Measurements from ENCODE around the gene TDRD1.

TDRD1 gene

GRCh38 chr10:114265392-114266053 is 86.4 kb downstream of the TDRD1 start:
- Histone ChIP-seq H3K79me2 (ENCODE audit: insufficient read depth, low read depth) (no peaks in the 10 kb centered on the region), H3K4me1 (ENCODE audit: low read depth, poor library complexity, severe bottlenecking) (peaks cover 14% of the 10 kb centered on the region), H4K20me1 (ENCODE audit: insufficient read depth) (no peaks in the 10 kb centered on the region), H2AFZ (ENCODE audit: low read depth) (no peak overlapping the region), H3K36me3 (ENCODE audit: insufficient read depth) (no peaks in the 10 kb centered on the region), H3K27ac (no peak overlapping the region), H3K27me3 (ENCODE audit: insufficient read depth, low read depth) (no peaks in the 10 kb centered on the region), H3K4me3 (IDR thresholded peaks at IDR 0.05; ENCODE audit: insufficient read depth, low read depth, low read length) (no peak overlapping the region), H3K9ac (no peak overlapping the region), H3K4me2 (no peak overlapping the region)
- TF ChIP-seq, protein P1, sequence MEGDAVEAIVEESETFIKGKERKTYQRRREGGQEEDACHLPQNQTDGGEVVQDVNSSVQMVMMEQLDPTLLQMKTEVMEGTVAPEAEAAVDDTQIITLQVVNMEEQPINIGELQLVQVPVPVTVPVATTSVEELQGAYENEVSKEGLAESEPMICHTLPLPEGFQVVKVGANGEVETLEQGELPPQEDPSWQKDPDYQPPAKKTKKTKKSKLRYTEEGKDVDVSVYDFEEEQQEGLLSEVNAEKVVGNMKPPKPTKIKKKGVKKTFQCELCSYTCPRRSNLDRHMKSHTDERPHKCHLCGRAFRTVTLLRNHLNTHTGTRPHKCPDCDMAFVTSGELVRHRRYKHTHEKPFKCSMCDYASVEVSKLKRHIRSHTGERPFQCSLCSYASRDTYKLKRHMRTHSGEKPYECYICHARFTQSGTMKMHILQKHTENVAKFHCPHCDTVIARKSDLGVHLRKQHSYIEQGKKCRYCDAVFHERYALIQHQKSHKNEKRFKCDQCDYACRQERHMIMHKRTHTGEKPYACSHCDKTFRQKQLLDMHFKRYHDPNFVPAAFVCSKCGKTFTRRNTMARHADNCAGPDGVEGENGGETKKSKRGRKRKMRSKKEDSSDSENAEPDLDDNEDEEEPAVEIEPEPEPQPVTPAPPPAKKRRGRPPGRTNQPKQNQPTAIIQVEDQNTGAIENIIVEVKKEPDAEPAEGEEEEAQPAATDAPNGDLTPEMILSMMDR (conservative IDR thresholded peaks at IDR 0.05; ENCODE audit: low read depth, low read length) = no peak

GRCh38 chr10:114266521-114266920 is 87.4 kb downstream of the TDRD1 start:
- Histone ChIP-seq H3K4me1 (ENCODE audit: low read depth, poor library complexity, severe bottlenecking) (peaks cover 4% of the 10 kb centered on the region), H2AFZ (ENCODE audit: low read depth) (no peak overlapping the region), H3K27ac (no peak overlapping the region)

DNA sequence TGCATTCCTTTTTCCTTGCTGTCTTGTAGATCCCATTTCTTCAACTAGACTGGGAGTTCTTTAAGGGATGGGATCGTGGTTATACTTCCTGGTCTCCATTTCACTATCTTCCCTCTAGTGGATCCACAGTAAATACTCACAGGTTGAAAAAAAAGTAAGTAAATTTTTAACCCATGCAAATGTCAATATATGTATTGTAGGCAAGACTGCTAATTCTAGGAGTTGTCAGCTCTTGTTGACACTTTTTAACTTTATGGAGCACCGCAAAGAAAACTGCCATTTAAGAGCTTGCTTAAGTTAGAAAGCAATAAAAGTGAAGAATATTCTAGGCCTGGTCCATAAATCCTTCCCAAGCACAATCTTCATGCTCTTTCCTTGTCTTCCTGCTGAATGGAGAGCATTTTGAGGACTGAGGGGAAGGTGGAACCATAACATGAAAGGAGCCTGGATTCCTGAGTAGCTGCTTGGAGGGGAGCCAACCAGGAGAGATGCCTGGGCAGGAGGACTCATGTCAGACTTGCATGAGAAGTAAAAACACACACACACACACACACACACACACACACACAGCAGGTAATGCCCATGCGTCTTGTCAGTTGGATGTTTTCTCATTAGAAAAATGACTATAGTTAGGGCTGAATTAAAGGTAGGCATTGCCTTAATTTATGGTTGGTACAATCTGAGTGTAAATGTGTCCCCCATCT is 92.1 kb downstream of the TDRD1 start:
- H2AFZ ChIP-seq (ENCODE audit: low read depth) = no peak overlapping the region
- H3K4me2 ChIP-seq = no peak overlapping the region
- H3K4me3 ChIP-seq (IDR thresholded peaks at IDR 0.05; ENCODE audit: insufficient read depth, low read depth, low read length) = no peak overlapping the region
- no peaks in the 10 kb centered on the region for H3K36me3 ChIP-seq (ENCODE audit: insufficient read depth)
- TF ChIP-seq, protein P1 (conservative IDR thresholded peaks at IDR 0.05; ENCODE audit: low read depth, low read length) = no peak
- no peaks in the 10 kb centered on the region for H3K27me3 ChIP-seq (ENCODE audit: insufficient read depth, low read depth)
- no peak overlapping the region for H3K27ac ChIP-seq
- H3K79me2 ChIP-seq (ENCODE audit: insufficient read depth, low read depth) = no peaks in the 10 kb centered on the region
- H3K4me1 ChIP-seq (ENCODE audit: low read depth, poor library complexity, severe bottlenecking) = no peaks in the 10 kb centered on the region
- no peaks in the 10 kb centered on the region for H4K20me1 ChIP-seq (ENCODE audit: insufficient read depth)
- H3K9ac ChIP-seq = no peak overlapping the region

More at GRCh38 chr10:114266521-114266920, 87.4 kb downstream of the TDRD1 start:
- no peaks in the 10 kb centered on the region for H3K36me3 ChIP-seq (ENCODE audit: insufficient read depth)
- no peaks in the 10 kb centered on the region for H4K20me1 ChIP-seq (ENCODE audit: insufficient read depth)
- H3K9ac ChIP-seq = no peak overlapping the region
- H3K79me2 ChIP-seq (ENCODE audit: insufficient read depth, low read depth) = no peaks in the 10 kb centered on the region
- no peaks in the 10 kb centered on the region for H3K27me3 ChIP-seq (ENCODE audit: insufficient read depth, low read depth)
- H3K4me2 ChIP-seq = no peak overlapping the region
- H3K4me3 ChIP-seq (IDR thresholded peaks at IDR 0.05; ENCODE audit: insufficient read depth, low read depth, low read length) = no peak overlapping the region
- TF ChIP-seq, protein P1 (conservative IDR thresholded peaks at IDR 0.05; ENCODE audit: low read depth, low read length) = no peak

DNA sequence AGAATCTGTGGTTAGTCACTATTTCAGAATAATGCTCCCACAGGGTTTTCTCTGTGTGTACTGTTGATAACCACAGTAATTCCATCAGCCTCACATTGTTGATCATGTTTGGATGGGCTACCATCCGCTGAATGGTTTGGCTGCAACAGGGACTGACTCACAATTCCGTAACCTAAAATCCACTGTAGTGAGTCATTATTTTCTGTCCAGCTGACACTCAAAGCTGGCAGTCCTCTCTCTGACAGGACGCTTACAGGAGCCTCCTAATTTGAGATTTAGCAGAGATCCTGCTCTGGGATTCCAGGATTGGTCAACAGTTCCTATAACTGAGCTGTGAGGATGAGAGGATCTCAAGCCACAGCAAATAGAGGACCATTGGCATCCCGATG is 92.6 kb downstream of the TDRD1 start:
- Histone ChIP-seq H2AFZ (ENCODE audit: low read depth) (no peak overlapping the region), H3K79me2 (ENCODE audit: insufficient read depth, low read depth) (no peaks in the 10 kb centered on the region), H3K4me1 (ENCODE audit: low read depth, poor library complexity, severe bottlenecking) (no peaks in the 10 kb centered on the region), H3K27me3 (ENCODE audit: insufficient read depth, low read depth) (no peaks in the 10 kb centered on the region), H4K20me1 (ENCODE audit: insufficient read depth) (no peaks in the 10 kb centered on the region), H3K4me3 (IDR thresholded peaks at IDR 0.05; ENCODE audit: insufficient read depth, low read depth, low read length) (no peak overlapping the region), H3K27ac (no peak overlapping the region), H3K9ac (no peak overlapping the region), H3K36me3 (ENCODE audit: insufficient read depth) (no peaks in the 10 kb centered on the region), H3K4me2 (no peak overlapping the region)
- TF ChIP-seq, protein P1 (conservative IDR thresholded peaks at IDR 0.05; ENCODE audit: low read depth, low read length) = no peak
